GM21515 (cell line): ENCODE measurements around the gene BBOX1.
"Not testable (repeated sequence)": the region's sequence is repeated elsewhere in the genome, so short reads cannot be mapped to it uniquely, and the experiment has no call there.

Source experiments
- ATAC-seq: cut with Tn5 transposase; IDR thresholded peaks from one replicate; pipeline ENCODE4 v1.9.1; 2021; ENCODE audit not compliant: unreplicated experiment

Gene BBOX1

GRCh38 chr11:27174672-27175210 lies 134.1 kb downstream of the BBOX1 start:
- no peak for ATAC-seq

GRCh38 chr11:27175562-27175961 lies 134.9 kb downstream of the BBOX1 start:
- not testable (repeated sequence) for ATAC-seq
